ENCODE data around the gene LRP8.

- TF ChIP-seq POLR2AphosphoS5 (IDR thresholded peaks at IDR 0.05; ENCODE audit: low read depth, low read length) (no peak), REST (IDR thresholded peaks at IDR 0.05; ENCODE audit: insufficient read depth in 1 of 2, low read depth in 2 of 2, low read length in 2 of 2) (no peak)
Measured at GRCh38 chr1:53274026-53274425, 53.8 kb downstream of the LRP8 start.
